CD4-positive, alpha-beta T cell (primary cell): Measurements from ENCODE around the gene ZNF500. TPM values are rescaled to one million over a fixed set of nuclear protein-coding genes. Genes with fewer than 3 reads are reported as not detected.
"Not testable (repeated sequence)": the region's sequence is repeated elsewhere in the genome, so short reads cannot be mapped to it uniquely, and the experiment has no call there.

ENCODE experiments used
- ATAC-seq: fragments of 200-7000 bp; cut with Tn5 transposase; one replicate; pipeline ENCODE4 v1.10.0; 2022; ENCODE audit warnings: mild to moderate bottlenecking; ENCODE audit not compliant: poor library complexity
- CTCF ChIA-PET: fragments of 350-600 bp; sonication (Branson Sonifier 250); formaldehyde crosslinking; loops from one replicate; lab custom pipeline; 2021; ENCODE audit warnings: antibody characterized with exemption, inconsistent platforms; lab: Charles Lee
- POLR2A ChIA-PET: fragments of 350-600 bp; sonication (Branson Sonifier 250); formaldehyde crosslinking; loops from one replicate; lab custom pipeline; 2021; ENCODE audit warnings: antibody characterized with exemption, inconsistent platforms; lab: Charles Lee
- DNase-seq, 14 experiments: peaks; one replicate each; pipeline ENCODE4 v3.0.0-alpha.2; 2013 to 2020; ENCODE audit warnings: mixed read lengths in 2 of 14
- H3K27ac ChIP-seq, 2 donors: one replicate each; pipeline versions ENCODE4 v1.5.1 to v1.7.0; 2013; ENCODE audit warnings: low read length in 2 of 2, low read depth in 1 of 2, mild to moderate bottlenecking in 1 of 2
- H3K27me3 ChIP-seq, 2 experiments: 1 replicate in 1 of 2; 2 replicates in 1 of 2; pipeline versions ENCODE4 v1.6.1 to v1.7.0; 2013; ENCODE audit warnings: low read length in 2 of 2, control low read depth in 1 of 2, mild to moderate bottlenecking in 1 of 2, moderate library complexity in 1 of 2; ENCODE audit not compliant: insufficient read depth in 2 of 2, control insufficient read depth in 1 of 2
- H3K36me3 ChIP-seq: one replicate; pipeline ENCODE4 v1.6.1; 2013; ENCODE audit warnings: low read length, control low read depth; ENCODE audit not compliant: insufficient read depth
- H3K4me1 ChIP-seq: one replicate; pipeline ENCODE4 v1.6.1; 2013; ENCODE audit warnings: low read length, control low read depth; ENCODE audit not compliant: insufficient read depth
- H3K4me3 ChIP-seq: one replicate; pipeline ENCODE4 v1.5.1; 2013; ENCODE audit warnings: mild to moderate bottlenecking, low read length, moderate library complexity
- H3K9me3 ChIP-seq, 2 experiments: 1 replicate in 1 of 2; 2 replicates in 1 of 2; pipeline versions ENCODE4 v1.6.1 to v1.7.0; 2013; ENCODE audit warnings: low read length in 2 of 2, mild to moderate bottlenecking in 2 of 2, control low read depth in 1 of 2, moderate library complexity in 1 of 2; ENCODE audit not compliant: control insufficient read depth in 1 of 2, insufficient read depth in 1 of 2
- H3K27ac Mint-ChIP-seq: one replicate; pipeline ENCODE4 v1.8.0; 2020; ENCODE audit warnings: mixed read lengths
- H3K27me3 Mint-ChIP-seq: one replicate; pipeline ENCODE4 v1.8.0; 2021; ENCODE audit warnings: mixed read lengths
- H3K36me3 Mint-ChIP-seq: one replicate; pipeline ENCODE4 v1.8.0; 2021; ENCODE audit warnings: low read depth, mixed read lengths
- H3K4me1 Mint-ChIP-seq: one replicate; pipeline ENCODE4 v1.8.0; 2021; ENCODE audit warnings: low read depth, mixed read lengths
- H3K4me3 Mint-ChIP-seq: one replicate; pipeline ENCODE4 v1.8.0; 2020; ENCODE audit warnings: mild to moderate bottlenecking, mixed read lengths
- H3K9me3 Mint-ChIP-seq: one replicate; pipeline ENCODE4 v1.8.0; 2020; ENCODE audit warnings: mixed read lengths
- intact Hi-C, 2 experiments: fragments of 100-400 bp; cut with DNase I in 1 of 2; cut with micrococcal nuclease in 1 of 2; formaldehyde crosslinking; loops; one replicate each; pipeline versions ENCODE4 v1.15.1 to v1.9.0; 2023 to 2025; cut with DNase I, micrococcal nuclease
- total RNA-seq, 174 experiments: library from RNA in 2 of 174; stranded (reverse) in 2 of 174; gene quantifications; one replicate each; pipeline ENCODE4 v1.2.3 and lab custom pipeline; 2021 to 2026
- TF ChIP-seq, protein P1 (sequence below): fragments of 200-600 bp; IDR thresholded peaks from one replicate; pipeline ENCODE4 v1.8.0; 2022; ENCODE audit warnings: antibody characterized with exemption, mild to moderate bottlenecking

Gene ZNF500
- total RNA-seq, 2 experiments from 2014 or later: 11.8 to 12.4 TPM

DNA sequence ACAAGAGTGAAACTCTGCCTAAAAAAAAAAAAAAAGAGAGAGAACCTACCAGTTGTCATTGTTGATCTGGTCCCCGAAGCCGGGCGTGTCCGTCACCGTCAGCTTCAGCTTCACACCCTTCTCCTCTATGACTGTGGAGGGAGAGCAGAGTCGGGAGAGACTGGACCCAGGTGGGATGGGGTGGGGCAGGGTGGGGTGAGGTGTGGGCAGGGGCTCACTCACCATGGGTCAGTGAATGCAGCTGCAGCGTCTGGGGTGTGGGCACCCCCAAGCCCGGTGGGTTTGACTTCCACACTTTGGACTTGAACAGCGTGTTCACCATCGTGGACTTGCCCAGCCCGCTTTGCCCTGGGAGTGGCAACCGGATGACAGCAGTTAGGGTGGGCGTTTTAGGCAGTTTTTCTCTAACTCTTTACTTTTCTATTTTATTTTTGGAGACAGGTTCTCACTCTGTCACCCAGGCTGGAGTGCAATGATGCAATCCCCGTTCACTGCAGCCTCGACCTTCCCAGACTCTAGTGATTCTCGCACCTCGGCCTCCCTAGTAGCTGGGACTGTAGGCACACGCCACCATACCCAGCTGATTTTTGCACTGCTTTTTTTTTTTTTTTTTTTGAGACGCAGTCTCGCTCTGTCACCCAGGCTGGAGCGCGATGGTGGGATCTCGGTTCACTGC is 18.9 kb upstream of the ZNF500 start:
- no peaks in the 10 kb centered on the region for H3K27me3 Mint-ChIP-seq
- POLR2A ChIA-PET: no interaction called here
- Histone ChIP-seq H3K4me1 (no peaks in the 10 kb centered on the region), H3K9me3 (no peaks in the 10 kb centered on the region), H3K27ac (no peak overlapping the region), H3K4me3 (no peak overlapping the region), H3K36me3 (no peaks in the 10 kb centered on the region), H3K27me3 (no peaks in the 10 kb centered on the region)
- intact Hi-C loops: no loop called here
- no peak for ATAC-seq
- DNase-seq: no peak
- TF ChIP-seq, protein P1, sequence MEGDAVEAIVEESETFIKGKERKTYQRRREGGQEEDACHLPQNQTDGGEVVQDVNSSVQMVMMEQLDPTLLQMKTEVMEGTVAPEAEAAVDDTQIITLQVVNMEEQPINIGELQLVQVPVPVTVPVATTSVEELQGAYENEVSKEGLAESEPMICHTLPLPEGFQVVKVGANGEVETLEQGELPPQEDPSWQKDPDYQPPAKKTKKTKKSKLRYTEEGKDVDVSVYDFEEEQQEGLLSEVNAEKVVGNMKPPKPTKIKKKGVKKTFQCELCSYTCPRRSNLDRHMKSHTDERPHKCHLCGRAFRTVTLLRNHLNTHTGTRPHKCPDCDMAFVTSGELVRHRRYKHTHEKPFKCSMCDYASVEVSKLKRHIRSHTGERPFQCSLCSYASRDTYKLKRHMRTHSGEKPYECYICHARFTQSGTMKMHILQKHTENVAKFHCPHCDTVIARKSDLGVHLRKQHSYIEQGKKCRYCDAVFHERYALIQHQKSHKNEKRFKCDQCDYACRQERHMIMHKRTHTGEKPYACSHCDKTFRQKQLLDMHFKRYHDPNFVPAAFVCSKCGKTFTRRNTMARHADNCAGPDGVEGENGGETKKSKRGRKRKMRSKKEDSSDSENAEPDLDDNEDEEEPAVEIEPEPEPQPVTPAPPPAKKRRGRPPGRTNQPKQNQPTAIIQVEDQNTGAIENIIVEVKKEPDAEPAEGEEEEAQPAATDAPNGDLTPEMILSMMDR: no peak
- H3K9me3 Mint-ChIP-seq: no peaks in the 10 kb centered on the region
- H3K36me3 Mint-ChIP-seq: no peaks in the 10 kb centered on the region
- no peaks in the 10 kb centered on the region for H3K4me1 Mint-ChIP-seq
- CTCF ChIA-PET: no interaction called here
- H3K4me3 Mint-ChIP-seq: no peak overlapping the region
- H3K27ac Mint-ChIP-seq: no peak overlapping the region

DNA sequence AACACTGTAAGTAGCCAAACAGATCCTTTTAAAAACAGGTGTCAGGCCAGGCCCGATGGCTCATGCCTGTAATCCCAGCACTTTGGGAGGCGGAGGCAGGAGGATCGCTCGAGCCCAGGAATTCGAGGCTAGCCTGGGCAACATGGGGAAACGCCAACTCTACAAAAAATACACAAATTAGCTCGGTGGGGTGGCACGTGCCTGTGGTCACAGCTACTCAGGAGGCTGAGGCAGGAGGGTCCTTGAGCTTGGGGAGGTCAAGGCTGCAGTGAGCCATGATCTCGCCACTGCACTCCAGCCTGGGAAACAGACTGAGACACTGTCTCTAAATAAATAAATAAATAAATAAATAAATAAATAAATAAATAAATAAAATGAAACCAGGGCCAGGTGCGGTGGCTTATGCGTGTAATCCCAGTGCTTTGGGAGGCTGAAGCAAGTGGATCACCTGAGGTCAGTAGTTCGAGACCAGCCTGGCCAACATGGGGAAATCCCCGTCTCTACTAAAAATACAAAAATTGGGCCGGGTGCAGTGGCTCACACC is 17.6 kb upstream of the ZNF500 start:
- POLR2A ChIA-PET, H3K36me3 Mint-ChIP-seq: not testable (repeated sequence)

DNA sequence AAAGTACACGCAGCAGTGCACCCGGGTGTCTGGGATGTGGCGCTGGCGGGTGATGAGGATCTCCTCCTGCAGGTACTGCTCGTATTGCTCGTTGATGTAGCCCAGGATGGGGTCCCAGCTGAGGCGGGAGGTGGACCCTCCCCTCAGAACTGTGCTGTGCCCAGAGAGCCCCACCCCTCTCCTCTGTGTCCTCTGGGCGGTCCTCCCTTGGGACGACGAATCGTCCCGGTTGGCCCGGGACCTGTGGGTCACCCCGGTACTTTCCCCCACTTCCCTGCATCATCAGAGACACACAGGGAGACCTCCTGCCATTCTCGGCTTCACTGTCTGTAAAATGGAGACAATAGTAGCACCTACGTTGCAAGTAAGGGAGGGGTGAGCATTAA is 17.0 kb upstream of the ZNF500 start:
- no peak for DNase-seq
- Mint-ChIP-seq H3K27me3 (no peaks in the 10 kb centered on the region), H3K4me1 (no peaks in the 10 kb centered on the region), H3K27ac (no peak overlapping the region), H3K36me3 (no peaks in the 10 kb centered on the region), H3K9me3 (no peaks in the 10 kb centered on the region), H3K4me3 (no peak overlapping the region)
- ATAC-seq: no peak
- no peaks in the 10 kb centered on the region for H3K36me3 ChIP-seq
- ChIA-PET POLR2A (no interaction called here), CTCF (no interaction called here)
- no peak overlapping the region for H3K4me3 ChIP-seq
- no peaks in the 10 kb centered on the region for H3K9me3 ChIP-seq
- intact Hi-C loops: no loop called here
- no peak overlapping the region for H3K27ac ChIP-seq
- no peaks in the 10 kb centered on the region for H3K27me3 ChIP-seq
- no peaks in the 10 kb centered on the region for H3K4me1 ChIP-seq
- TF ChIP-seq, protein P1: no peak

More for the DNA sequence above, 17.6 kb upstream of the ZNF500 start:
- H3K27me3 ChIP-seq, H3K9me3 ChIP-seq, H3K4me1 Mint-ChIP-seq, H3K4me3 Mint-ChIP-seq, H3K9me3 Mint-ChIP-seq, H3K27ac ChIP-seq, H3K36me3 ChIP-seq, CTCF ChIA-PET, DNase-seq, H3K27ac Mint-ChIP-seq, H3K4me3 ChIP-seq, intact Hi-C loops, H3K27me3 Mint-ChIP-seq, ATAC-seq, H3K4me1 ChIP-seq: not testable (repeated sequence)
